Measurements from ENCODE around the gene STX18.

Gene STX18

GRCh38 chr4:4413373-4413725 lies 128.5 kb downstream of the STX18 start:
- TF ChIP-seq CTCF (IDR thresholded peaks at IDR 0.05; ENCODE audit: low read depth, low read length), result no peak
- DNase-seq, result no peak
- Histone ChIP-seq H3K4me3 (ENCODE audit: low read depth, low read length) (no peak overlapping the region), H3K9me3 (ENCODE audit: severe bottlenecking) (no peaks in the 10 kb centered on the region), H3K27me3 (ENCODE audit: insufficient read depth, low read depth, severe bottlenecking) (no peaks in the 10 kb centered on the region), H3K27ac (no peak overlapping the region), H3K36me3 (no peaks in the 10 kb centered on the region; the same call in 1 of the 2 replicates)

GRCh38 chr4:4412641-4413372 lies 129.0 kb downstream of the STX18 start:
- no peak for TF ChIP-seq CTCF (IDR thresholded peaks at IDR 0.05; ENCODE audit: low read depth, low read length)
- Histone ChIP-seq H3K27me3 (ENCODE audit: insufficient read depth, low read depth, severe bottlenecking) (no peaks in the 10 kb centered on the region), H3K36me3 (no peaks in the 10 kb centered on the region), H3K27ac (no peak overlapping the region), H3K9me3 (ENCODE audit: severe bottlenecking) (no peaks in the 10 kb centered on the region), H3K4me3 (ENCODE audit: low read depth, low read length) (no peak overlapping the region)
- DNase-seq, result no peak

- no peaks in the 10 kb centered on the region for H3K27me3 ChIP-seq (ENCODE audit: insufficient read depth, low read depth, severe bottlenecking)
- H3K9me3 ChIP-seq (ENCODE audit: severe bottlenecking), result no peaks in the 10 kb centered on the region
- TF ChIP-seq CTCF (IDR thresholded peaks at IDR 0.05; ENCODE audit: low read depth, low read length), result no peak
- DNase-seq, result no peak
- no peaks in the 10 kb centered on the region for H3K36me3 ChIP-seq
- no peak overlapping the region for H3K4me3 ChIP-seq (ENCODE audit: low read depth, low read length)
- no peak overlapping the region for H3K27ac ChIP-seq
Observed at GRCh38 chr4:4411906-4412305, 129.9 kb downstream of the STX18 start.

GRCh38 chr4:4410271-4410670 lies 131.6 kb downstream of the STX18 start:
- Histone ChIP-seq H3K27ac (no peak overlapping the region), H3K9me3 (ENCODE audit: severe bottlenecking) (no peaks in the 10 kb centered on the region), H3K4me3 (ENCODE audit: low read depth, low read length) (no peak overlapping the region), H3K27me3 (ENCODE audit: insufficient read depth, low read depth, severe bottlenecking) (no peaks in the 10 kb centered on the region), H3K36me3 (no peaks in the 10 kb centered on the region)
- no peak for TF ChIP-seq CTCF (IDR thresholded peaks at IDR 0.05; ENCODE audit: low read depth, low read length)
- DNase-seq, result no peak

- no peak for DNase-seq
- Histone ChIP-seq H3K9me3 (ENCODE audit: severe bottlenecking) (no peaks in the 10 kb centered on the region), H3K27me3 (ENCODE audit: insufficient read depth, low read depth, severe bottlenecking) (no peaks in the 10 kb centered on the region), H3K4me3 (ENCODE audit: low read depth, low read length) (no peak overlapping the region), H3K36me3 (no peaks in the 10 kb centered on the region), H3K27ac (no peak overlapping the region)
- TF ChIP-seq CTCF (IDR thresholded peaks at IDR 0.05; ENCODE audit: low read depth, low read length), result no peak
Observed at GRCh38 chr4:4409416-4410115, 132.3 kb downstream of the STX18 start.

Measured in WERI-Rb-1 (cell line).